ENCODE data around the gene MGAT1. TPM values are rescaled to one million over a fixed set of nuclear protein-coding genes. Genes with fewer than 3 reads are reported as not detected.
A peak's percentile ranks its signal among the peaks of the same experiment; 100 is the strongest.
"Not testable (repeated sequence)": the region's sequence is repeated elsewhere in the genome, so short reads cannot be mapped to it uniquely, and the experiment has no call there.

MGAT1 gene
- total RNA-seq, 2 donors from 2014 or later, result 101 to 115 TPM

GRCh38 chr5:180832638-180833068 is 30.0 kb upstream of the MGAT1 start:
- Histone ChIP-seq H3K27ac (no peak overlapping the region), H3K4me3 (peak overlapping the region; percentile 81), H3K9me3 (no peaks in the 10 kb centered on the region), H3K36me3 (no peaks in the 10 kb centered on the region), H3K4me1 (no peaks in the 10 kb centered on the region), H3K27me3 (no peaks in the 10 kb centered on the region), H3K9ac (ENCODE audit: low read depth in 2 of 2, low read length in 2 of 2) (peak overlapping the region; percentile 39 to 93)
- no peak for DNase-seq
- TF ChIP-seq CTCF (IDR thresholded peaks at IDR 0.05), result no peak
- intact Hi-C loops (cut with DNase I), result no loop called here

- H3K4me1 ChIP-seq, result no peaks in the 10 kb centered on the region
Measured at GRCh38 chr5:180831139-180832093, 28.8 kb upstream of the MGAT1 start.

GRCh38 chr5:180830253-180831138 is 27.9 kb upstream of the MGAT1 start:
- H3K36me3 ChIP-seq, result no peaks in the 10 kb centered on the region
- peak overlapping the region; percentile 93 to 99 for H3K9ac ChIP-seq (ENCODE audit: low read depth in 2 of 2, low read length in 2 of 2)
- H3K4me1 ChIP-seq, result no peaks in the 10 kb centered on the region
- H3K27ac ChIP-seq, result peak overlapping the region; percentile 98
- no peak for TF ChIP-seq CTCF (IDR thresholded peaks at IDR 0.05)
- intact Hi-C loops (cut with DNase I), result no loop called here
- peak; percentile 74 for DNase-seq
- H3K27me3 ChIP-seq, result no peaks in the 10 kb centered on the region
- H3K4me3 ChIP-seq, result peak overlapping the region; percentile 81
- H3K9me3 ChIP-seq, result no peaks in the 10 kb centered on the region

More at GRCh38 chr5:180831139-180832093, 28.8 kb upstream of the MGAT1 start:
- peak; percentile 92 for DNase-seq
- Histone ChIP-seq H3K27me3 (no peaks in the 10 kb centered on the region), H3K9ac (ENCODE audit: low read depth in 2 of 2, low read length in 2 of 2) (peak overlapping the region; percentile 93 to 99), H3K36me3 (no peaks in the 10 kb centered on the region), H3K4me3 (peak overlapping the region; percentile 81), H3K9me3 (no peaks in the 10 kb centered on the region), H3K27ac (peak overlapping the region; percentile 98)
- TF ChIP-seq CTCF (IDR thresholded peaks at IDR 0.05), result no peak
- intact Hi-C loops (cut with DNase I), result no loop called here

- DNase-seq, result no peak
- no peak overlapping the region for H3K4me3 ChIP-seq
- peak overlapping the region; percentile 30 to 93 for H3K9ac ChIP-seq (ENCODE audit: low read depth in 2 of 2, low read length in 2 of 2)
- H3K27ac ChIP-seq, result peak overlapping the region; percentile 62
- H3K9me3 ChIP-seq, result no peaks in the 10 kb centered on the region
- intact Hi-C loops (cut with DNase I), result no loop called here
- no peak for TF ChIP-seq CTCF (IDR thresholded peaks at IDR 0.05)
- no peaks in the 10 kb centered on the region for H3K4me1 ChIP-seq
- H3K36me3 ChIP-seq, result no peaks in the 10 kb centered on the region
- no peaks in the 10 kb centered on the region for H3K27me3 ChIP-seq
Measured at GRCh38 chr5:180829726-180830125, 27.1 kb upstream of the MGAT1 start.

GRCh38 chr5:180828756-180829531 is 26.3 kb upstream of the MGAT1 start:
- H3K27me3 ChIP-seq; H3K36me3 ChIP-seq; intact Hi-C loops (cut with DNase I); H3K4me1 ChIP-seq; H3K4me3 ChIP-seq; H3K9me3 ChIP-seq; DNase-seq; H3K9ac ChIP-seq (ENCODE audit: low read depth in 2 of 2, low read length in 2 of 2): not testable (repeated sequence)
- peak overlapping the region; percentile 62 for H3K27ac ChIP-seq

- intact Hi-C loops (cut with DNase I); H3K4me1 ChIP-seq; H3K9me3 ChIP-seq; H3K4me3 ChIP-seq; DNase-seq; H3K36me3 ChIP-seq; H3K9ac ChIP-seq (ENCODE audit: low read depth in 2 of 2, low read length in 2 of 2); H3K27ac ChIP-seq; H3K27me3 ChIP-seq: not testable (repeated sequence)
Measured at GRCh38 chr5:180827374-180827773, 24.8 kb upstream of the MGAT1 start.
